ENCODE measurements around the gene B4GALNT3.

GRCh38 chr12:527241-527640 is 67.5 kb downstream of the B4GALNT3 start:
- TF ChIP-seq CTCF (IDR thresholded peaks at IDR 0.05; ENCODE audit: poor library complexity) (no peak), EZH2phosphoT487 (IDR thresholded peaks at IDR 0.05; ENCODE audit: low read depth, severe bottlenecking, unreplicated experiment) (no peak)

All from hepatocyte (in vitro differentiated cells).